WTC11 (cell line): ENCODE measurements around the gene IGF2BP1.

ENCODE experiments used
- GTF2I ChIP-seq: fragments of 250-450 bp; sonication (Bioruptor Pico); conservative IDR thresholded peaks from 2 replicates; pipeline ENCODE4 v1.4.0; 2021; ENCODE audit warnings: mild to moderate bottlenecking
- NFE2L1 ChIP-seq: sonication (generic); formaldehyde crosslinking; IDR thresholded peaks from 2 replicates; pipeline ENCODE4 v1.8.1; 2023; ENCODE audit warnings: missing genetic modification reagents
- SOX15 ChIP-seq: fragments of 250-450 bp; sonication (Bioruptor Pico); IDR thresholded peaks from 2 replicates; pipeline ENCODE4 v1.9.0; 2021; ENCODE audit warnings: mild to moderate bottlenecking
- TEAD4 ChIP-seq: sonication (generic); formaldehyde crosslinking; IDR thresholded peaks from 2 replicates; pipeline ENCODE4 v1.8.0; 2022; ENCODE audit warnings: mild to moderate bottlenecking, missing genetic modification reagents
- ZNF512 ChIP-seq: sonication (generic); formaldehyde crosslinking; IDR thresholded peaks from 2 replicates; pipeline ENCODE4 v1.8.1; 2022; ENCODE audit warnings: missing genetic modification reagents, borderline replicate concordance
- TF ChIP-seq, protein P1 (sequence below): sonication (generic); formaldehyde crosslinking; IDR thresholded peaks from 2 replicates; pipeline ENCODE4 v1.8.0; 2022; ENCODE audit warnings: mild to moderate bottlenecking, missing genetic modification reagents
- TF ChIP-seq, protein P2 (sequence below): fragments of 200-600 bp; IDR thresholded peaks from 2 replicates; pipeline ENCODE4 v1.8.0; 2022; ENCODE audit warnings: antibody characterized with exemption

DNA sequence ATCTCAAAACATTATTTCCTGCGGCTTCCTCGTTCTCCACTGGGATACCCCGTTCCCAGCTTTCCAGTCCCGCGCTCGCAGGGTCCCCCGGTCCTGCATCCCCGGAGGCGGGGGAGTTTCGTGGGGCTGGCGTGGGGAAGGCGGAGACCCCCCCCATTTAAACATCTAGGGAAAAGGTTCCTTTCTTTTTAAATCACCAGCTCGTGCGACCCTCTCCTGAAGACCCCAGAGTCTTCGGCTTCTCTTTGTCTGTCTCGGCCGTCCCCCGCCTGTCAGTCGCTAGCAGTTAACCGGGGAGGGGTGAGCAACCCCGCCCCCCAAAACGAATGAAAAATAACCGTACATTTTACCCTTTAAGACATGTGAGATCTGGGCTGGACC lies 473 bp upstream of the IGF2BP1 start:
- TF ChIP-seq SOX15 (CRISPR knock-in tag) (no peak), GTF2I (no peak), ZNF512 (CRISPR knock-in tag) (no peak), TEAD4 (CRISPR knock-in tag) (no peak), NFE2L1 (no peak)
- TF ChIP-seq, protein P1, sequence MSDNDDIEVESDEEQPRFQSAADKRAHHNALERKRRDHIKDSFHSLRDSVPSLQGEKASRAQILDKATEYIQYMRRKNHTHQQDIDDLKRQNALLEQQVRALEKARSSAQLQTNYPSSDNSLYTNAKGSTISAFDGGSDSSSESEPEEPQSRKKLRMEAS (CRISPR knock-in tag), result no peak
- TF ChIP-seq, protein P2, sequence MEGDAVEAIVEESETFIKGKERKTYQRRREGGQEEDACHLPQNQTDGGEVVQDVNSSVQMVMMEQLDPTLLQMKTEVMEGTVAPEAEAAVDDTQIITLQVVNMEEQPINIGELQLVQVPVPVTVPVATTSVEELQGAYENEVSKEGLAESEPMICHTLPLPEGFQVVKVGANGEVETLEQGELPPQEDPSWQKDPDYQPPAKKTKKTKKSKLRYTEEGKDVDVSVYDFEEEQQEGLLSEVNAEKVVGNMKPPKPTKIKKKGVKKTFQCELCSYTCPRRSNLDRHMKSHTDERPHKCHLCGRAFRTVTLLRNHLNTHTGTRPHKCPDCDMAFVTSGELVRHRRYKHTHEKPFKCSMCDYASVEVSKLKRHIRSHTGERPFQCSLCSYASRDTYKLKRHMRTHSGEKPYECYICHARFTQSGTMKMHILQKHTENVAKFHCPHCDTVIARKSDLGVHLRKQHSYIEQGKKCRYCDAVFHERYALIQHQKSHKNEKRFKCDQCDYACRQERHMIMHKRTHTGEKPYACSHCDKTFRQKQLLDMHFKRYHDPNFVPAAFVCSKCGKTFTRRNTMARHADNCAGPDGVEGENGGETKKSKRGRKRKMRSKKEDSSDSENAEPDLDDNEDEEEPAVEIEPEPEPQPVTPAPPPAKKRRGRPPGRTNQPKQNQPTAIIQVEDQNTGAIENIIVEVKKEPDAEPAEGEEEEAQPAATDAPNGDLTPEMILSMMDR, result no peak
